SK-N-SH treated with all-trans-retinoic acid at 6 μM for 48 hours (cell line): Measurements from ENCODE around the gene GOT2.
"Not testable (repeated sequence)": the region's sequence is repeated elsewhere in the genome, so short reads cannot be mapped to it uniquely, and the experiment has no call there.

Source experiments
- CREB5 ChIP-seq: fragments of 250-450 bp; sonication (Bioruptor Pico); IDR thresholded peaks from 2 replicates; pipeline ENCODE4 v1.5.1; 2020; ENCODE audit warnings: low read depth, mild to moderate bottlenecking, moderate library complexity
- CSRNP3 ChIP-seq: fragments of 250-450 bp; sonication (Bioruptor Pico); IDR thresholded peaks from 2 replicates; pipeline ENCODE4 v1.5.1; 2021; ENCODE audit warnings: mild to moderate bottlenecking, moderate library complexity
- GLIS3 ChIP-seq: fragments of 250-450 bp; sonication (Bioruptor Pico); IDR thresholded peaks from 2 replicates; pipeline ENCODE4 v1.5.0; 2020; ENCODE audit warnings: mild to moderate bottlenecking, moderate library complexity
- TSHZ2 ChIP-seq: fragments of 250-450 bp; sonication (Bioruptor Pico); IDR thresholded peaks from 2 replicates; pipeline ENCODE4 v1.5.0; 2020; ENCODE audit warnings: mild to moderate bottlenecking, moderate library complexity
- ZC3H10 ChIP-seq: fragments of 250-450 bp; sonication (Bioruptor Pico); IDR thresholded peaks from 2 replicates; pipeline ENCODE4 v1.5.1; 2021; ENCODE audit warnings: mild to moderate bottlenecking, moderate library complexity
- ZFP3 ChIP-seq: fragments of 250-450 bp; sonication (Bioruptor Pico); IDR thresholded peaks from 2 replicates; pipeline ENCODE4 v1.5.0; 2020; ENCODE audit warnings: mild to moderate bottlenecking, moderate library complexity
- ZFP30 ChIP-seq: fragments of 450-650 bp; formaldehyde crosslinking; IDR thresholded peaks from 2 replicates; pipeline ENCODE4 v1.5.0; 2022; ENCODE audit warnings: mild to moderate bottlenecking, moderate library complexity
- ZNF565 ChIP-seq: fragments of 450-650 bp; formaldehyde crosslinking; conservative IDR thresholded peaks from 2 replicates; pipeline ENCODE4 v1.5.0; 2020; ENCODE audit warnings: low read depth, mild to moderate bottlenecking, moderate library complexity

GRCh38 chr16:58736341-58736740, 2.2 kb upstream of the GOT2 start:
- not testable (repeated sequence) for TF ChIP-seq CREB5, CSRNP3, ZNF565, ZFP3, TSHZ2, GLIS3, ZC3H10, ZFP30 (CRISPR knock-in tag)
